EL (cell line): Measurements from ENCODE around the gene PTGDS.

Source experiments
- DNase-seq: peaks from one replicate; pipeline ENCODE4 v3.0.0-alpha.2; 2016

Gene PTGDS

GRCh38 chr9:136977223-136977622, at the start of gene PTGDS:
Gene PTGDS, plus strand, starts transcription at chr9:136977504. Its CDS starts 75 bp downstream, at chr9:136977579.
- no peak for DNase-seq

- DNase-seq = no peak
Measured at GRCh38 chr9:136928591-136928990, 48.7 kb upstream of the PTGDS start.

- no peak for DNase-seq
Measured at GRCh38 chr9:136930014-136930413, 47.3 kb upstream of the PTGDS start.

- DNase-seq = no peak
Measured at GRCh38 chr9:136931611-136932130, 45.6 kb upstream of the PTGDS start.

- no peak for DNase-seq
Measured at GRCh38 chr9:136934277-136934676, 43.0 kb upstream of the PTGDS start.

- DNase-seq = no peak
Measured at GRCh38 chr9:136935651-136936050, 41.7 kb upstream of the PTGDS start.

GRCh38 chr9:136936645-136937170, 40.6 kb upstream of the PTGDS start:
- no peak for DNase-seq

- DNase-seq = no peak
Measured at GRCh38 chr9:136937186-136938001, 39.9 kb upstream of the PTGDS start.

GRCh38 chr9:136939431-136939995, 37.8 kb upstream of the PTGDS start:
- DNase-seq = no peak

- no peak for DNase-seq
Measured at GRCh38 chr9:136939996-136940525, 37.2 kb upstream of the PTGDS start.

GRCh38 chr9:136940526-136941230, 36.6 kb upstream of the PTGDS start:
- DNase-seq = no peak

- DNase-seq = no peak
Measured at GRCh38 chr9:136941231-136942111, 35.8 kb upstream of the PTGDS start.

GRCh38 chr9:136942112-136942880, 35.0 kb upstream of the PTGDS start:
- no peak for DNase-seq

- no peak for DNase-seq
Measured at GRCh38 chr9:136942881-136943230, 34.4 kb upstream of the PTGDS start.

- peak; percentile 39 for DNase-seq
Measured at GRCh38 chr9:136943291-136944211, 33.8 kb upstream of the PTGDS start.

GRCh38 chr9:136944212-136944518, 33.1 kb upstream of the PTGDS start:
- peak; percentile 61 for DNase-seq

- peak; percentile 93 for DNase-seq
Measured at GRCh38 chr9:136944519-136945332, 32.6 kb upstream of the PTGDS start, which contains the start of the genes C8G and FBXW5. Gene C8G, plus strand, starts transcription at chr9:136945243. Its CDS starts 78 bp downstream, at chr9:136945321. Gene FBXW5, minus strand, starts transcription at chr9:136944738. Its CDS starts 655 bp downstream, at chr9:136944083.

- no peak for DNase-seq
Measured at GRCh38 chr9:136945333-136946227, 31.7 kb upstream of the PTGDS start.
